Mesenchymal stem cell (in vitro differentiated cells and primary cell): Measurements from ENCODE around the gene NT5E.

Source experiments
- DNase-seq: peaks from one replicate; pipeline ENCODE4 v3.0.0-alpha.2; 2013
- H2AFZ ChIP-seq: one replicate; pipeline ENCODE4 v1.6.1; 2013; ENCODE audit warnings: low read depth, mild to moderate bottlenecking, control low read depth, inconsistent platforms, low read length, moderate library complexity
- H2AK5ac ChIP-seq: 2 replicates; pipeline ENCODE4 v1.6.1; 2013; ENCODE audit warnings: low read length, moderate library complexity, mild to moderate bottlenecking, inconsistent platforms; ENCODE audit not compliant: severe bottlenecking
- H2BK120ac ChIP-seq: one replicate; pipeline ENCODE4 v1.6.1; 2013; ENCODE audit warnings: low read depth, mild to moderate bottlenecking, inconsistent platforms, low read length, moderate library complexity
- H2BK12ac ChIP-seq, 2 experiments: one replicate each; pipeline ENCODE4 v1.6.1; 2013; ENCODE audit warnings: inconsistent platforms in 2 of 2, low read length in 2 of 2, mild to moderate bottlenecking in 2 of 2, moderate library complexity in 2 of 2, control low read depth in 1 of 2
- H2BK15ac ChIP-seq: one replicate; pipeline ENCODE4 v1.6.1; 2013; ENCODE audit warnings: mild to moderate bottlenecking, low read depth, inconsistent platforms; ENCODE audit not compliant: poor library complexity, severe bottlenecking
- H2BK5ac ChIP-seq: 2 replicates; pipeline ENCODE4 v1.6.1; 2013; ENCODE audit warnings: low read depth, mild to moderate bottlenecking, low read length, control low read depth, inconsistent platforms; ENCODE audit not compliant: poor library complexity, severe bottlenecking
- H3K14ac ChIP-seq, 2 experiments: one replicate each; pipeline ENCODE4 v1.6.1; 2013; ENCODE audit warnings: inconsistent platforms in 2 of 2, low read length in 2 of 2, control low read depth in 1 of 2, mild to moderate bottlenecking in 1 of 2, moderate library complexity in 1 of 2
- H3K18ac ChIP-seq, 2 experiments: one replicate each; pipeline ENCODE4 v1.6.1; 2013; ENCODE audit warnings: inconsistent platforms in 2 of 2, low read length in 2 of 2, control low read depth in 1 of 2, low read depth in 1 of 2, mild to moderate bottlenecking in 1 of 2
- H3K23ac ChIP-seq, 2 experiments: one replicate each; pipeline ENCODE4 v1.6.1; 2013; ENCODE audit warnings: inconsistent platforms in 2 of 2, low read length in 2 of 2, mild to moderate bottlenecking in 2 of 2, moderate library complexity in 2 of 2, control low read depth in 1 of 2
- H3K27ac ChIP-seq: 2 replicates; pipeline ENCODE4 v1.5.1; 2013; ENCODE audit warnings: mild to moderate bottlenecking, moderate library complexity, low read length, control low read depth, inconsistent platforms; ENCODE audit not compliant: poor library complexity, severe bottlenecking
- H3K27me3 ChIP-seq, 2 experiments: 2 replicates each; pipeline versions ENCODE4 v1.6.1 to v1.7.0; 2013; ENCODE audit warnings: low read length in 2 of 2, mild to moderate bottlenecking in 2 of 2, moderate library complexity in 2 of 2, control low read depth in 1 of 2, inconsistent platforms in 1 of 2; ENCODE audit not compliant: control insufficient read depth in 1 of 2, insufficient read depth in 1 of 2
- H3K36me3 ChIP-seq, 2 experiments: 2 replicates each; pipeline versions ENCODE4 v1.6.1 to v1.7.0; 2013; ENCODE audit warnings: low read length in 2 of 2, control low read depth in 1 of 2, inconsistent platforms in 1 of 2, low read depth in 1 of 2, mild to moderate bottlenecking in 1 of 2; ENCODE audit not compliant: insufficient read depth in 2 of 2, control insufficient read depth in 1 of 2
- H3K4ac ChIP-seq, 2 experiments: one replicate each; pipeline ENCODE4 v1.6.1; 2013; ENCODE audit warnings: inconsistent platforms in 2 of 2, low read length in 2 of 2, mild to moderate bottlenecking in 2 of 2, moderate library complexity in 2 of 2, control low read depth in 1 of 2, low read depth in 1 of 2
- H3K4me1 ChIP-seq: 2 replicates; pipeline ENCODE4 v1.6.1; 2013; ENCODE audit warnings: low read depth, low read length, control low read depth; ENCODE audit not compliant: control insufficient read depth, insufficient read depth
- H3K4me2 ChIP-seq: 2 replicates; pipeline ENCODE4 v1.6.1; 2013; ENCODE audit warnings: low read length, mild to moderate bottlenecking, inconsistent platforms; ENCODE audit not compliant: poor library complexity, severe bottlenecking
- H3K4me3 ChIP-seq, 2 experiments: 2 replicates each; pipeline versions ENCODE4 v1.5.1 to v1.7.0; 2013; ENCODE audit warnings: low read length in 2 of 2, mild to moderate bottlenecking in 2 of 2, control low read depth in 1 of 2, low read depth in 1 of 2; ENCODE audit not compliant: insufficient read depth in 1 of 2
- H3K79me1 ChIP-seq: replicated peaks from 2 replicates; pipeline ENCODE4 v1.6.1; 2013; ENCODE audit warnings: mild to moderate bottlenecking, control low read depth, low read length, inconsistent platforms; ENCODE audit not compliant: poor library complexity, severe bottlenecking
- H3K9ac ChIP-seq: 2 replicates; pipeline ENCODE4 v1.7.0; 2013; ENCODE audit warnings: mild to moderate bottlenecking, low read length, moderate library complexity
- H3K9me3 ChIP-seq: 2 replicates; pipeline ENCODE4 v1.7.0; 2013; ENCODE audit warnings: mild to moderate bottlenecking, low read length; ENCODE audit not compliant: control insufficient read depth
- H4K8ac ChIP-seq: one replicate; pipeline ENCODE4 v1.6.1; 2013; ENCODE audit warnings: inconsistent platforms, mild to moderate bottlenecking, low read length, moderate library complexity
- H4K91ac ChIP-seq: one replicate; pipeline ENCODE4 v1.6.1; 2013; ENCODE audit warnings: mild to moderate bottlenecking, low read length, inconsistent platforms
- WGBS: methylation state at CpG from one replicate; pipeline ENCODE4 v1.1.7; 2013; ENCODE audit warnings: mixed read lengths; 5-methylcytosine and 5-hydroxymethylcytosine counted together

Gene NT5E

DNA sequence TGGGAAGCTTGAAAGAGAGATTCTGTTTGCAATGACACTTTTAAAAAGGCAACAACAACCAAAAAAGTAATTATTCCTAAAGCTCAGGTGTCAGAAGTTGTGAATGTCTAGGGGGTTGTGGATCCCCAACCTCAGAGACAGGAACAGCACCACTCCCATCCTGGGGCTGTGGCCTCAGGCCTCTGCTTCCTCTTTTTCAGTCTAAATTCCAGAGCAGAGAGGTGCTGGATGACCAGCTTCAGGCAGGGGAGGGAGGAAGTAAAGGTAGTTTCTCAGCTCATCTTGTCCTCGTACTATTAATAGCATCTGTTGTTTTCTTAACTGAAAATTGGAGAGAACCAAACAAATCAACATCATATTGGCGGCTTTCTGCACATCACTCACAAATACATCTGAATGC lies 8.3 kb downstream of the NT5E start:
- H3K79me1 ChIP-seq, result no peaks in the 10 kb centered on the region
- peaks cover 12 to 74% of the 10 kb centered on the region in 2 experiments for H3K36me3 ChIP-seq
- H3K9me3 ChIP-seq, result no peaks in the 10 kb centered on the region
- peak overlapping the region; percentile 79 for H3K27ac ChIP-seq
- peak overlapping the region in 1 of 2 experiments; percentile 61 for H3K18ac ChIP-seq
- H2BK12ac ChIP-seq, result no peak overlapping the region
- no peak overlapping the region for H4K8ac ChIP-seq
- H3K27me3 ChIP-seq, result no peaks in the 10 kb centered on the region
- H2BK120ac ChIP-seq, result no peak overlapping the region
- H3K4me1 ChIP-seq, result peaks cover 35% of the 10 kb centered on the region
- H3K4me2 ChIP-seq, result no peak overlapping the region
- H2AK5ac ChIP-seq, result no peak overlapping the region
- WGBS, result 8% methylated on average over 2 of the region's 2 CpGs
- H3K14ac ChIP-seq, result no peak overlapping the region
- peak overlapping the region; percentile 85 for H3K9ac ChIP-seq
- no peak overlapping the region for H4K91ac ChIP-seq
- DNase-seq, result no peak
- no peak overlapping the region for H3K23ac ChIP-seq
- H2BK15ac ChIP-seq, result no peak overlapping the region
- no peak overlapping the region for H2BK5ac ChIP-seq
- H2AFZ ChIP-seq, result no peak overlapping the region
- peak overlapping the region in 1 of 2 experiments; percentile 30 for H3K4ac ChIP-seq
- H3K4me3 ChIP-seq, result peak overlapping the region in 1 of 2 experiments; percentile 99

DNA sequence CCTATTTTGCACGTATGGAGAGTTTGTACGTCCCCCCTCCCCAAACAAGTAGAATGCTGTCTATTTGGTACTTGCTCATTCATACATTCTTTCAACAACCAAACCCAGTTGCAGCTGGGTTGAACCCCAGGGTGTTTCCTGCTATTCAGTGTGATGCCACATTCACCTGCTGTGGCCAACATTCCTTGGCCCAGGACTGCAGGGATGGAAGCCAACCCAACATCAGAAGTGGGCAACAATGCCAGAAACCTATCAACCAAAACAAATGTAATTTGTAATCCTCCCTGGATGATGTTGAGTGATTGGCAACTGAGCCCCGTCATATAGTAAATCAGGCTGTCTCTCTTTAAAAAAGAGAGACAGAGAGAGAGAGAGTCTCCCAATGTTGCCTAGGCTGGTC lies 8.9 kb downstream of the NT5E start:
- 79% methylated on average over 3 of the region's 3 CpGs for WGBS
- Histone ChIP-seq H3K23ac (no peak overlapping the region), H2AK5ac (no peak overlapping the region), H4K8ac (no peak overlapping the region), H3K4me3 (peak overlapping the region in 1 of 2 experiments; percentile 99), H3K9ac (peak overlapping the region; percentile 85), H3K79me1 (no peaks in the 10 kb centered on the region), H4K91ac (no peak overlapping the region), H2BK15ac (peak overlapping the region; percentile 29), H3K4me2 (peak overlapping the region; percentile 0), H2BK120ac (no peak overlapping the region), H3K4me1 (peaks cover 31% of the 10 kb centered on the region), H2AFZ (no peak overlapping the region), H3K27ac (peak overlapping the region; percentile 79), H3K14ac (no peak overlapping the region), H3K27me3 (no peaks in the 10 kb centered on the region), H2BK5ac (no peak overlapping the region), H3K4ac (no peak overlapping the region), H2BK12ac (peak overlapping the region; percentile 7 to 34), H3K9me3 (no peaks in the 10 kb centered on the region), H3K18ac (peak overlapping the region in 1 of 2 experiments; percentile 16), H3K36me3 (peaks cover 12 to 68% of the 10 kb centered on the region in 2 experiments)
- no peak for DNase-seq

DNA sequence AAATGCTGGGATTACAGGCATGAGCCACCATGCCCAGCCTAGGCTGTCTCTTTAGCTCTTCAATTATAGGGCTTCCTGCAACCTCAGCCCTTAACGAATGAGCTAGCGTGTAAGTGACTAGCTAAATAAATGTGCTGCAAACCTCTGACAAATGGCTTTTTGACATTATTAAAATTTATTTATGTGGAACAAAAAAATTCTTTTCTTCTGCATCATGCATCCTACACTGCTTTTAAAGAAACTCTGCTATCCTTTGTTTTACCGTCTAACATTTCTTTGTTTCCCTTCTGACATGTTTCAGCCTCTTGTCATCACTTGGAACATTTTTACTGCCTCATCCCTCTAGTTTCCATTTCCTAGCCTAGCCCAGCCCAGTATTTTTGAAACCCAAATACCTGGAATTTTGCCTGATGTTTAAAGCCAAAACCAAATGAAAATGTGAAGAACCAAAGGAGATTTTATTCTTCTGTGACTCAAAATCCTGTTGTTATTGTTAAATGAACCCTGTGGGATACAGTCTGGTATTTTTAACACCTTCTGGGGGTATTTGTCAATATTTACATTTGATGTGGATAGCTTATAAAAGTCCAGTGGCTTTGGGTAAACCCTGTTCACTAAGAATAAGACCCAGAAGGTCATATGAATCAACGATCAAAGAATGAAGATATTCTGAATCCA lies 9.5 kb downstream of the NT5E start:
- Histone ChIP-seq H2BK15ac (no peak overlapping the region), H2BK5ac (no peak overlapping the region), H3K27me3 (no peaks in the 10 kb centered on the region), H3K4me3 (peak overlapping the region in 1 of 2 experiments; percentile 99), H3K4me1 (peaks cover 32% of the 10 kb centered on the region), H4K8ac (no peak overlapping the region), H3K4me2 (no peak overlapping the region), H3K23ac (no peak overlapping the region), H3K14ac (no peak overlapping the region), H3K9me3 (no peaks in the 10 kb centered on the region), H2AFZ (no peak overlapping the region), H4K91ac (no peak overlapping the region), H3K4ac (no peak overlapping the region), H3K18ac (peak overlapping the region in 1 of 2 experiments; percentile 16), H2BK12ac (no peak overlapping the region), H3K36me3 (peaks cover 12 to 62% of the 10 kb centered on the region in 2 experiments), H2AK5ac (no peak overlapping the region), H3K27ac (peak overlapping the region; percentile 79), H2BK120ac (no peak overlapping the region), H3K79me1 (no peaks in the 10 kb centered on the region), H3K9ac (peak overlapping the region; percentile 85)
- DNase-seq, result peak; percentile 68
- 0% methylated on average over 1 of the region's 4 CpGs for WGBS

DNA sequence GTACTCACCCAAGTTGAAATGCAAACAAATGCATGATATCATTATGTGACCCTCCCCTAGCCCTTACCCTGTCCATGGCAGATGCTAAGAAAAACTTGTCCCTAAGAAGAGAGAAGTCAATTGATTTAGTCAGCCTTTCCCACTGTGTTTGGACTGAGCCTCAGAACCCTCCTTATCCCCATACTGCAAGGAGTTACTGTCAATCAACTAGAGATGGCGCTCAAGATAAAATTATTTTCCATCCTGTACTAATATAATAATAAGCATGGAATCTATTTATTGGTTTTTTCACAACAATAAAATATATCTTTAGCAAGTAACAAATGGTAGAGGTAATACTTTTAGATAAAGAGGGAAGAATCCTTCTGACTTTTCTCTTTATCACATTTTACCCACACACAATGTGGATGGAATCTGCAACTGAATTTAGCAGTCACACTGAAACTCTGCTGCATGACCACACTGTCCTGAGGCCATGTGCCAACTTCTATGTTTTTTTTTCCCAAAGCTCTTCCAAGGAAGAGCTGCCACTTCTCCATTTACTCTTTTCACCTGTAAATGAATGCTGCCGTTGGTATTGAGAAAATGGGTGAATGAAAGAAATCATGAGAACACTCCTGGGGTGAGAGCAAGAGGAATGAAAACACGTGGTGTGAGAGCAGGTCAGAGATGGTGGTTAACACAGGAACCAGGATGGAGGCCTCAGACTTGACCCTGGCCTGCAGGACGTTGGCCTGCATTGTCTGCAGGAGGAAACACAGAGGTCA lies 10.5 kb downstream of the NT5E start:
- H3K9me3 ChIP-seq, result no peaks in the 10 kb centered on the region
- peaks cover 34% of the 10 kb centered on the region for H3K4me1 ChIP-seq
- WGBS, result 37% methylated on average over 3 of the region's 4 CpGs
- no peak overlapping the region for H2BK120ac ChIP-seq
- no peak overlapping the region for H3K4me2 ChIP-seq
- peak overlapping the region; percentile 49 for H3K27ac ChIP-seq
- no peak overlapping the region for H2BK15ac ChIP-seq
- no peak overlapping the region for H3K4me3 ChIP-seq
- H2BK5ac ChIP-seq, result no peak overlapping the region
- H4K91ac ChIP-seq, result no peak overlapping the region
- H3K27me3 ChIP-seq, result no peaks in the 10 kb centered on the region
- no peak overlapping the region for H3K4ac ChIP-seq
- H3K14ac ChIP-seq, result no peak overlapping the region
- H2AK5ac ChIP-seq, result no peak overlapping the region
- no peak overlapping the region for H2AFZ ChIP-seq
- H2BK12ac ChIP-seq, result peak overlapping the region in 1 of 2 experiments; percentile 33
- H3K23ac ChIP-seq, result no peak overlapping the region
- H3K18ac ChIP-seq, result no peak overlapping the region
- no peak overlapping the region for H4K8ac ChIP-seq
- peak overlapping the region; percentile 85 for H3K9ac ChIP-seq
- H3K79me1 ChIP-seq, result no peaks in the 10 kb centered on the region
- peak; percentile 27 for DNase-seq
- H3K36me3 ChIP-seq, result peaks cover 12 to 53% of the 10 kb centered on the region in 2 experiments
